Psoas muscle (tissue), 8 donors: ENCODE measurements around the gene KCNJ12. TPM values are rescaled to one million over a fixed set of nuclear protein-coding genes. Genes with fewer than 3 reads are reported as not detected.

ENCODE experiments used
- ATAC-seq, 4 donors: fragments of 200-7000 bp; cut with Tn5 transposase; one replicate each; pipeline ENCODE4 v1.9.1; 2020; ENCODE audit warnings: moderate library complexity in 3 of 4, mild to moderate bottlenecking in 2 of 4
- DNase-seq, 2 donors: peaks; one replicate each; pipeline ENCODE4 v3.0.0-alpha.2; 2020
- H3K27ac ChIP-seq: fragments of 200-600 bp; one replicate; pipeline ENCODE4 v1.8.0; 2022
- H3K27me3 ChIP-seq, 3 donors: fragments of 200-600 bp in 1 of 3; one replicate each; pipeline versions ENCODE4 v1.6.1 to v1.8.0; 2013 to 2022; ENCODE audit warnings: low read length in 2 of 3, mild to moderate bottlenecking in 2 of 3, moderate library complexity in 1 of 3; ENCODE audit not compliant: insufficient read depth in 3 of 3
- H3K36me3 ChIP-seq, 2 donors: fragments of 200-600 bp in 1 of 2; one replicate each; pipeline versions ENCODE4 v1.6.1 to v1.8.0; 2013 to 2022; ENCODE audit warnings: low read depth in 1 of 2, mild to moderate bottlenecking in 1 of 2, moderate library complexity in 1 of 2; ENCODE audit not compliant: insufficient read depth in 1 of 2
- H3K4me1 ChIP-seq: fragments of 200-600 bp; one replicate; pipeline ENCODE4 v1.8.0; 2022
- H3K4me3 ChIP-seq: fragments of 200-600 bp; one replicate; pipeline ENCODE4 v1.8.0; 2022; ENCODE audit warnings: mild to moderate bottlenecking
- H3K9me3 ChIP-seq: fragments of 200-600 bp; one replicate; pipeline ENCODE4 v1.8.0; 2022
- WGBS, 3 donors: extraction: QIAGEN DNeasy Blood & Tissue Kit; methylation state at CpG; one replicate each; pipeline versions ENCODE4 v1.1.6 to v1.1.7; 2013; 5-methylcytosine and 5-hydroxymethylcytosine counted together
- intact Hi-C, 2 donors: fragments of 100-400 bp; cut with DNase I; formaldehyde crosslinking; loops; one replicate each; pipeline versions ENCODE4 v1.11.0 to v1.14.2; 2022
- polyA plus RNA-seq, 3 donors: library from polyadenylated mRNA; stranded (reverse); fragments of 200-250 nt; gene quantifications; one replicate each; pipeline ENCODE4 v1.2.3, GENCODE V29; 2013
- total RNA-seq, 4 donors: library from RNA; stranded (reverse); fragmentation: NEBNext Ultra II Directional in 2 of 4; extraction: Animal tissue kit (Norgen Biotek cat#: 25700) in 2 of 4; gene quantifications; one replicate each; pipeline versions ENCODE4 v1.2.1 to v1.2.4, GENCODE V29; 2021 to 2023
- TF ChIP-seq, protein P1 (sequence below): fragments of 200-600 bp; IDR thresholded peaks from one replicate; pipeline ENCODE4 v1.8.0; 2022; ENCODE audit warnings: antibody characterized with exemption
- donor health status: healthy with polysubstance abuse.
- donor health status: DM: no; HTN: no; CAD: no; lungs with moderate emphysema.
- donor health status: Bipolar disorder and iron deficiency.
- donor health status: healthy.
- donor health status: DM: yes; HTN: yes; CAD: no.
- donor health status: DM: no; HTN: no; CAD: no.
- donor health status: DM: no; HTN: no; CAD: no.
- donor health status: DM: yes; HTN: yes; CAD: no.

The KCNJ12 gene
- total and polyA plus RNA-seq, 7 donors, result 5.2 to 42.7 (median 19.3) TPM

DNA sequence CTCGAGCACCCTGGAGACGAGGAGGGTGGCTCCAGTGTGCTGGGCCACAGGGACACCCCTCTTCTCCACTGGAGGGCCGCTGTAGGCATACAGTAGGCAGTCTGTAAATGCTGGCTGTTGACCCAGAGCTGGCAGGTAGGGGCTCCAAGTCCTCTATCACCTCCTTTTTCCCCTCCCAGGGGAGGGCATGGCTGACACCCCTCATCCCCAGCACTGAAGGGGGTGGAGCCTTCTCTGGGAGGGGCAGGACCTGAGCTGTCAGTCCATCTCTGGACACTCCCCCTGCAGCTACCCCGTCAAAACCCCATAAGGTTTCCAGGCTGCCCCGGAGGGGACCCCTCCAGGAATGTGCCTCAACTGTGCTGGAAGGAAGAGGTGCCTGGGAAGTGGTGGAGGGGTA is 2.4 kb downstream of the KCNJ12 start:
- no peak overlapping the region for H3K4me3 ChIP-seq
- ATAC-seq, result peak in 2 of 4 donors; percentile 5 to 22
- intact Hi-C loops, result loop anchor here in 1 of 2 donors (5.0 to 10.0 kb wide), 2 partner anchors 41 to 64 kb away; no protein-coding TSS in a partner anchor
- no peaks in the 10 kb centered on the region for H3K36me3 ChIP-seq
- WGBS, 3 donors, result 60 to 72% (median 64%) methylated on average over 5 of the region's 5 CpGs
- H3K4me1 ChIP-seq, result peaks cover 30% of the 10 kb centered on the region
- no peak for DNase-seq
- peak overlapping the region; percentile 87 for H3K27ac ChIP-seq
- H3K27me3 ChIP-seq, result no peaks in the 10 kb centered on the region
- no peaks in the 10 kb centered on the region for H3K9me3 ChIP-seq
- TF ChIP-seq, protein P1, sequence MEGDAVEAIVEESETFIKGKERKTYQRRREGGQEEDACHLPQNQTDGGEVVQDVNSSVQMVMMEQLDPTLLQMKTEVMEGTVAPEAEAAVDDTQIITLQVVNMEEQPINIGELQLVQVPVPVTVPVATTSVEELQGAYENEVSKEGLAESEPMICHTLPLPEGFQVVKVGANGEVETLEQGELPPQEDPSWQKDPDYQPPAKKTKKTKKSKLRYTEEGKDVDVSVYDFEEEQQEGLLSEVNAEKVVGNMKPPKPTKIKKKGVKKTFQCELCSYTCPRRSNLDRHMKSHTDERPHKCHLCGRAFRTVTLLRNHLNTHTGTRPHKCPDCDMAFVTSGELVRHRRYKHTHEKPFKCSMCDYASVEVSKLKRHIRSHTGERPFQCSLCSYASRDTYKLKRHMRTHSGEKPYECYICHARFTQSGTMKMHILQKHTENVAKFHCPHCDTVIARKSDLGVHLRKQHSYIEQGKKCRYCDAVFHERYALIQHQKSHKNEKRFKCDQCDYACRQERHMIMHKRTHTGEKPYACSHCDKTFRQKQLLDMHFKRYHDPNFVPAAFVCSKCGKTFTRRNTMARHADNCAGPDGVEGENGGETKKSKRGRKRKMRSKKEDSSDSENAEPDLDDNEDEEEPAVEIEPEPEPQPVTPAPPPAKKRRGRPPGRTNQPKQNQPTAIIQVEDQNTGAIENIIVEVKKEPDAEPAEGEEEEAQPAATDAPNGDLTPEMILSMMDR, result no peak

DNA sequence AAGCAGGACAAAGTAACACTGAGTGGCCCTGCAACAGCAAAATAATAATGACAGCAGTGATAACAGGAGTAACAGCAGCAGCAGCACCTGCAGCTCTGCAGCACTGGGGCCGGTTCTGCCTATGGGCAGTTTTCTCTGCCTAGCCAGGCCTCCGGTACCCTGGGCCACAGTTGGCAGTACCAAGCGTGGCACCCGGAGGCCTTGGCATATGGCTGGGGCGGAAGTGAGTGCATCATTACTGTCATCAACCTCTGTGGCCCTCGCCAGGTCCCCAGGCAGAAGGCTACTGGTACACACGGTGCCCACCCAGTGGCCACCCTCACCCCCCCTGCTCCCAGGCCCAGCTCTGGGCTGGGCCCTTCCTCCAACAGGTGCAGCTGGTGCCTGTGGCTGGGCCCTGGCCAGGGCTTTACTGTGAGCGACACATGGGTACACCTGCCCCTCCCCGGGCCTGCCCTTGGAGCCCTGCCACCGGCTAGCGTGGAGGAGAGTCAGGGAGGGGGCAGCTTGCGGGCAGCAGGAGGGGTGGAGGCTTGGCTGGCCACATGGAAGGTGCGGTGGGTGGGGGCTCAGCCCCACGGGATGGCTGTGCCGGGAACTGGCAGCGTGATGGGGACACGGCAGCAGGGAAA is 3.0 kb downstream of the KCNJ12 start:
- peak; percentile 83 to 85 (median 84) for ATAC-seq
- H3K4me1 ChIP-seq, result peaks cover 30% of the 10 kb centered on the region
- H3K4me3 ChIP-seq, result no peak overlapping the region
- peak; percentile 82 to 97 for DNase-seq
- no peaks in the 10 kb centered on the region for H3K9me3 ChIP-seq
- H3K36me3 ChIP-seq, result no peaks in the 10 kb centered on the region
- intact Hi-C loops, result loop anchor here in 1 of 2 donors (5.0 to 10.0 kb wide), 2 partner anchors 42 to 64 kb away; no protein-coding TSS in a partner anchor
- TF ChIP-seq, protein P1, result no peak
- 26 to 35% (median 32%) methylated on average over 15 to 17 of the region's 17 CpGs for WGBS, 3 donors
- H3K27ac ChIP-seq, result peak overlapping the region; percentile 87
- no peaks in the 10 kb centered on the region for H3K27me3 ChIP-seq

DNA sequence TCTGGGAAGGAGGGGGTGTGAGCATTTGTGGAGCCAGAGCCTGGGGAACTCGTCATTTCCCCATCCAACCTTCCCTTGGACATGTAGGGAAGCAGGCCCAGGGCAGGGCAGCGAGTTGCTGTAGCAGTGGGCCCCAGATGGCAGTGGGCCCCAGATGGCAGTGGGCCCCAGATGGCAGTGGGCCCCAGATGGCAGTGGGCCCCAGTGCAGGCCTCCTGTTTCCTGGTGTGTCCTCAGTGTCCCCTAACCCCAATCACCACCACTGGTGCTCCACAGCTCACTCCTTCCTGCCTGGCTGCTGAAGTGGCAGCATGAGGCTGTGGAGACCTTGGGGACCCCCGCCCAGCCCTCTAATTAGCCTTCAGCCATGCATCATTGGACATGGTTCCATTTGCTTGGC is 4.5 kb downstream of the KCNJ12 start:
- TF ChIP-seq, protein P1, result no peak
- H3K27me3 ChIP-seq, result no peaks in the 10 kb centered on the region
- DNase-seq (no peak), ATAC-seq (no peak)
- WGBS, 3 donors, result 88 to 95% (median 92%) methylated on average over 2 to 3 of the region's 3 CpGs
- H3K36me3 ChIP-seq, result no peaks in the 10 kb centered on the region
- no peak overlapping the region for H3K4me3 ChIP-seq
- H3K27ac ChIP-seq, result no peak overlapping the region
- H3K4me1 ChIP-seq, result peaks cover 30% of the 10 kb centered on the region
- H3K9me3 ChIP-seq, result no peaks in the 10 kb centered on the region
- intact Hi-C loops, result no loop called here

DNA sequence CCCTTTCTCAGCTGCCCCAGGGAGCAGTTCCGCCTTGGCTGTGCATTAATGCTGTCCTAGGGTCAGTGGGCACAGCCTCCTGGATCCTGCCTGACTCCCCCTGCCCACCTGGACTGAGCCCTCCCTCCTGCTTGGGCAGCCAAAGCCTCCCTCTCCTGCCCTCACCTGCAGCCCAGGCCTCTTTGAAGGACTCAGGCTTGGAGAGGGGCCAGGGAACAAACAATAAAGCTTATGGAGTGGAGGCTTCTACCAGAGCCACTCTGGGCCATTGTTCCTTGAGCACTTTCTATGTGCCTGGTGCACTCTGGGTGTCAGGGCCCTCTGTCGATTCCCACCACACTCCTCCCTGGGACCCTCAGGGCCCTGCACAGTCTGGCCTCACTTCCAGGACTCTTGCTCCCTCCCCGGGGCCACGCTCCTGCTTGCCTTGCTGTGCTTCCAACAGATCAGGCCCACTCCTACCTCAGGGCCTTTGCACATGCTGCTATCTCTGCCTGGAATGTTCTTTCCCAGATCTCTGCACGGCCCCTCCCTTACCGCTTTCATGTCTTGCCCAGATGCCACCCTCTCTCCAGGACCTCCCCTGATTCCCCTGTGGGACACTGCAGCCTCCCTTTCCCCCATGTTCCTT is 5.0 kb downstream of the KCNJ12 start:
- Histone ChIP-seq H3K4me3 (no peak overlapping the region), H3K4me1 (peaks cover 30% of the 10 kb centered on the region), H3K27ac (no peak overlapping the region), H3K27me3 (no peaks in the 10 kb centered on the region), H3K9me3 (no peaks in the 10 kb centered on the region), H3K36me3 (no peaks in the 10 kb centered on the region)
- TF ChIP-seq, protein P1, result no peak
- DNase-seq, result no peak
- ATAC-seq, result no peak
- intact Hi-C loops, result no loop called here
- WGBS, 3 donors, result 92 to 97% (median 94%) methylated on average over 6 of the region's 6 CpGs
